HepG2 (cell line): ENCODE measurements around the gene ASGR1. TPM values are rescaled to one million over a fixed set of nuclear protein-coding genes. Genes with fewer than 3 reads are reported as not detected.

ENCODE experiments used
- BCL6 ChIP-seq: IDR thresholded peaks from 2 replicates; pipeline ENCODE4 v1.6.1; 2016; ENCODE audit warnings: missing genetic modification reagents, missing compliant biosample characterization
- GRHL1 ChIP-seq: sonication (generic); formaldehyde crosslinking; conservative IDR thresholded peaks from 2 replicates; pipeline ENCODE4 v1.8.0; 2022; ENCODE audit warnings: missing genetic modification reagents
- GTF2F1 ChIP-seq: fragments of 150-350 bp; IDR thresholded peaks from 2 replicates; pipeline ENCODE4 v1.6.1; 2014; ENCODE audit warnings: low read length
- HHEX ChIP-seq: IDR thresholded peaks from 2 replicates; pipeline ENCODE4 v1.6.1; 2016; ENCODE audit warnings: control low read depth
- JUNB ChIP-seq: sonication (generic); formaldehyde crosslinking; IDR thresholded peaks from 2 replicates; pipeline ENCODE4 v1.8.0; 2022; ENCODE audit warnings: missing genetic modification reagents, mild to moderate bottlenecking, borderline replicate concordance
- KLF9 ChIP-seq: IDR thresholded peaks from 2 replicates; pipeline ENCODE4 v1.6.1; 2016; ENCODE audit warnings: low read depth
- MATR3 ChIP-seq: sonication (generic); formaldehyde crosslinking; IDR thresholded peaks from 2 replicates; pipeline ENCODE4 v1.4.0; 2020; ENCODE audit warnings: missing genetic modification reagents
- RCOR2 ChIP-seq: IDR thresholded peaks from 2 replicates; pipeline ENCODE4 v1.6.1; 2016; ENCODE audit warnings: missing biosample characterization, missing genetic modification reagents
- SUZ12 ChIP-seq: fragments of 150-350 bp; IDR thresholded peaks from 2 replicates; pipeline ENCODE4 v1.6.1; 2014; ENCODE audit warnings: low read depth, low read length
- ZFP36L1 ChIP-seq: sonication (generic); formaldehyde crosslinking; IDR thresholded peaks from 2 replicates; pipeline ENCODE4 v1.8.0; 2022; ENCODE audit warnings: mild to moderate bottlenecking, missing genetic modification reagents, moderate library complexity
- ZNF160 ChIP-seq: sonication (generic); formaldehyde crosslinking; IDR thresholded peaks from 2 replicates; pipeline ENCODE4 v1.8.0; 2022; ENCODE audit warnings: mild to moderate bottlenecking, inconsistent platforms, missing genetic modification reagents
- ZNF317 ChIP-seq: sonication (generic); formaldehyde crosslinking; IDR thresholded peaks from 2 replicates; pipeline ENCODE4 v1.5.0; 2020; ENCODE audit warnings: mild to moderate bottlenecking, missing genetic modification reagents
- ZNF44 ChIP-seq: sonication (generic); formaldehyde crosslinking; IDR thresholded peaks from 2 replicates; pipeline ENCODE4 v1.5.1; 2020; ENCODE audit warnings: mild to moderate bottlenecking, missing genetic modification reagents
- ZNF616 ChIP-seq: sonication (generic); formaldehyde crosslinking; IDR thresholded peaks from 2 replicates; pipeline ENCODE4 v1.5.0; 2020; ENCODE audit warnings: low read depth, mild to moderate bottlenecking, missing genetic modification reagents
- ZNF878 ChIP-seq: sonication (generic); formaldehyde crosslinking; IDR thresholded peaks from 2 replicates; pipeline ENCODE4 v1.8.1; 2023; ENCODE audit warnings: mild to moderate bottlenecking, missing genetic modification reagents, moderate library complexity
- polyA plus RNA-seq, 8 experiments: library from polyadenylated mRNA; depleted of rRNA in 3 of 8; stranded (reverse) in 7 of 8; unstranded in 1 of 8; fragments of >200 nt; fragmentation: Illumina TruSeq in 4 of 8; extraction: Trizol in 4 of 8; gene quantifications; 2 replicates each; pipeline versions ENCODE4 v1.2.1 to v1.2.3, GENCODE V29; 2011 to 2016; ENCODE audit warnings: low read depth in 4 of 8, missing spikeins in 1 of 8, mixed read lengths in 1 of 8; ENCODE audit not compliant: insufficient read depth in 1 of 8
- total RNA-seq, 5 experiments: library from RNA; depleted of rRNA; stranded (reverse); fragments of >200 nt; fragmentation: Illumina TruSeq; extraction: Trizol; gene quantifications; 2 replicates each; pipeline ENCODE4 v1.2.3, GENCODE V29; 2016; ENCODE audit warnings: low read depth in 1 of 5
- TF ChIP-seq, protein P1 (sequence below): sonication (generic); formaldehyde crosslinking; IDR thresholded peaks from 2 replicates; pipeline ENCODE4 v1.5.0; 2020; ENCODE audit warnings: missing genetic modification reagents
- TF ChIP-seq, protein P2 (sequence below): IDR thresholded peaks from 2 replicates; pipeline ENCODE4 v1.6.1; 2012; ENCODE audit warnings: inconsistent platforms
- TF ChIP-seq, protein P3 (sequence below), 2 experiments: sonication (generic) in 1 of 2; formaldehyde crosslinking in 1 of 2; IDR thresholded peaks; 2 replicates each; pipeline versions ENCODE4 v1.4.0 to v1.6.1; 2016 to 2020; ENCODE audit warnings: borderline replicate concordance in 1 of 2, low read depth in 1 of 2, mild to moderate bottlenecking in 1 of 2, missing genetic modification reagents in 1 of 2
- TF ChIP-seq, protein P4 (sequence below): IDR thresholded peaks from 2 replicates; pipeline ENCODE4 v1.6.1; 2016; ENCODE audit warnings: low read depth, control low read depth

The ASGR1 gene
- total and polyA plus RNA-seq, 2 of the 13 experiments (the other 11 are each of a cell fraction or from before 2014, with no cell fraction given), result 353 to 796 TPM

- TF ChIP-seq GRHL1 (CRISPR knock-in tag), result no peak
- peak; percentile 56; the same call in 1 of the 2 replicates for TF ChIP-seq ZNF44 (CRISPR knock-in tag)
- no peak for TF ChIP-seq MATR3 (CRISPR knock-in tag)
- no peak for TF ChIP-seq ZNF160 (CRISPR knock-in tag)
- TF ChIP-seq, protein P1, sequence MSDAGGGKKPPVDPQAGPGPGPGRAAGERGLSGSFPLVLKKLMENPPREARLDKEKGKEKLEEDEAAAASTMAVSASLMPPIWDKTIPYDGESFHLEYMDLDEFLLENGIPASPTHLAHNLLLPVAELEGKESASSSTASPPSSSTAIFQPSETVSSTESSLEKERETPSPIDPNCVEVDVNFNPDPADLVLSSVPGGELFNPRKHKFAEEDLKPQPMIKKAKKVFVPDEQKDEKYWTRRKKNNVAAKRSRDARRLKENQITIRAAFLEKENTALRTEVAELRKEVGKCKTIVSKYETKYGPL (CRISPR knock-in tag), result no peak
- TF ChIP-seq BCL6 (CRISPR knock-in tag), result peak; percentile 54
- TF ChIP-seq RCOR2, result no peak
- TF ChIP-seq, protein P2, sequence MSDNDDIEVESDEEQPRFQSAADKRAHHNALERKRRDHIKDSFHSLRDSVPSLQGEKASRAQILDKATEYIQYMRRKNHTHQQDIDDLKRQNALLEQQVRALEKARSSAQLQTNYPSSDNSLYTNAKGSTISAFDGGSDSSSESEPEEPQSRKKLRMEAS, result peak; percentile 41; the same call in 1 of the 2 replicates
- 0 out of 2 replicates have a peak, but pooled peaks have one; percentile 9 for TF ChIP-seq ZFP36L1
- TF ChIP-seq, protein P3, sequence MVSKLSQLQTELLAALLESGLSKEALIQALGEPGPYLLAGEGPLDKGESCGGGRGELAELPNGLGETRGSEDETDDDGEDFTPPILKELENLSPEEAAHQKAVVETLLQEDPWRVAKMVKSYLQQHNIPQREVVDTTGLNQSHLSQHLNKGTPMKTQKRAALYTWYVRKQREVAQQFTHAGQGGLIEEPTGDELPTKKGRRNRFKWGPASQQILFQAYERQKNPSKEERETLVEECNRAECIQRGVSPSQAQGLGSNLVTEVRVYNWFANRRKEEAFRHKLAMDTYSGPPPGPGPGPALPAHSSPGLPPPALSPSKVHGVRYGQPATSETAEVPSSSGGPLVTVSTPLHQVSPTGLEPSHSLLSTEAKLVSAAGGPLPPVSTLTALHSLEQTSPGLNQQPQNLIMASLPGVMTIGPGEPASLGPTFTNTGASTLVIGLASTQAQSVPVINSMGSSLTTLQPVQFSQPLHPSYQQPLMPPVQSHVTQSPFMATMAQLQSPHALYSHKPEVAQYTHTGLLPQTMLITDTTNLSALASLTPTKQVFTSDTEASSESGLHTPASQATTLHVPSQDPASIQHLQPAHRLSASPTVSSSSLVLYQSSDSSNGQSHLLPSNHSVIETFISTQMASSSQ (IDR thresholded peaks at IDR 0.05; ENCODE audit: low read depth), result no peak; the same call in 1 of the 2 replicates
- TF ChIP-seq, protein P3 (CRISPR knock-in tag; IDR thresholded peaks at IDR 0.05; ENCODE audit: borderline replicate concordance), result no peak
- TF ChIP-seq HHEX (CRISPR knock-in tag), result no peak
- TF ChIP-seq ZNF878 (CRISPR knock-in tag), result no peak
- peak; percentile 81 for TF ChIP-seq SUZ12
- no peak; the same call in 1 of the 2 replicates for TF ChIP-seq ZNF616
- TF ChIP-seq JUNB (CRISPR knock-in tag), result peak; percentile 79
- TF ChIP-seq, protein P4, sequence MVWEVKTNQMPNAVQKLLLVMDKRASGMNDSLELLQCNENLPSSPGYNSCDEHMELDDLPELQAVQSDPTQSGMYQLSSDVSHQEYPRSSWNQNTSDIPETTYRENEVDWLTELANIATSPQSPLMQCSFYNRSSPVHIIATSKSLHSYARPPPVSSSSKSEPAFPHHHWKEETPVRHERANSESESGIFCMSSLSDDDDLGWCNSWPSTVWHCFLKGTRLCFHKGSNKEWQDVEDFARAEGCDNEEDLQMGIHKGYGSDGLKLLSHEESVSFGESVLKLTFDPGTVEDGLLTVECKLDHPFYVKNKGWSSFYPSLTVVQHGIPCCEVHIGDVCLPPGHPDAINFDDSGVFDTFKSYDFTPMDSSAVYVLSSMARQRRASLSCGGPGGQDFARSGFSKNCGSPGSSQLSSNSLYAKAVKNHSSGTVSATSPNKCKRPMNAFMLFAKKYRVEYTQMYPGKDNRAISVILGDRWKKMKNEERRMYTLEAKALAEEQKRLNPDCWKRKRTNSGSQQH (CRISPR knock-in tag), result no peak
- TF ChIP-seq KLF9, result no peak
- TF ChIP-seq ZNF317, result no peak
- TF ChIP-seq GTF2F1, result no peak
Measured at GRCh38 chr17:7219812-7220592, 40.8 kb upstream of the ASGR1 start, which contains the start of the genes ACADVL and DLG4 (continued).
